HepG2 (cell line): ENCODE data around the gene USP19. TPM values are rescaled to one million over a fixed set of nuclear protein-coding genes. Genes with fewer than 3 reads are reported as not detected.

Experiments
- CAMTA2 ChIP-seq: sonication (generic); formaldehyde crosslinking; IDR thresholded peaks from 2 replicates; pipeline ENCODE4 v1.4.0; 2020; ENCODE audit warnings: mild to moderate bottlenecking, missing genetic modification reagents, borderline replicate concordance
- MED1 ChIP-seq: sonication (generic); formaldehyde crosslinking; IDR thresholded peaks from 2 replicates; pipeline ENCODE4 v1.4.0; 2020; ENCODE audit warnings: missing genetic modification reagents
- MIER3 ChIP-seq: IDR thresholded peaks from 2 replicates; pipeline ENCODE4 v1.6.1; 2016; ENCODE audit warnings: missing compliant biosample characterization, borderline replicate concordance
- MTA3 ChIP-seq: sonication (generic); formaldehyde crosslinking; IDR thresholded peaks from 2 replicates; pipeline ENCODE4 v1.4.0; 2020; ENCODE audit warnings: missing genetic modification reagents
- POLR2AphosphoS5 ChIP-seq: IDR thresholded peaks from 2 replicates; pipeline ENCODE4 v1.6.1; 2012; ENCODE audit warnings: low read depth, low read length
- SMAD1 ChIP-seq: sonication (generic); formaldehyde crosslinking; IDR thresholded peaks from 2 replicates; pipeline ENCODE4 v1.4.0; 2020; ENCODE audit warnings: missing genetic modification reagents, low read depth, mild to moderate bottlenecking, borderline replicate concordance
- ZBTB7B ChIP-seq: sonication (generic); formaldehyde crosslinking; IDR thresholded peaks from 2 replicates; pipeline ENCODE4 v1.4.0; 2020; ENCODE audit warnings: missing genetic modification reagents
- ZNF558 ChIP-seq: sonication (generic); formaldehyde crosslinking; IDR thresholded peaks from 2 replicates; pipeline ENCODE4 v1.9.0; 2022; ENCODE audit warnings: mild to moderate bottlenecking, missing genetic modification reagents, borderline replicate concordance
- ZNF570 ChIP-seq: sonication (generic); formaldehyde crosslinking; IDR thresholded peaks from 2 replicates; pipeline ENCODE4 v1.4.0; 2020; ENCODE audit warnings: mild to moderate bottlenecking, missing genetic modification reagents, borderline replicate concordance
- ZNF768 ChIP-seq: sonication (generic); formaldehyde crosslinking; IDR thresholded peaks from 2 replicates; pipeline ENCODE4 v1.4.0; 2020; ENCODE audit warnings: missing genetic modification reagents
- ZNF781 ChIP-seq: sonication (generic); formaldehyde crosslinking; IDR thresholded peaks from 2 replicates; pipeline ENCODE4 v1.5.1; 2020; ENCODE audit warnings: borderline replicate concordance, mild to moderate bottlenecking, missing genetic modification reagents; ENCODE audit errors: not compliant biosample characterization
- polyA plus RNA-seq, 8 experiments: library from polyadenylated mRNA; depleted of rRNA in 3 of 8; stranded (reverse) in 7 of 8; unstranded in 1 of 8; fragments of >200 nt; fragmentation: Illumina TruSeq in 4 of 8; extraction: Trizol in 4 of 8; gene quantifications; 2 replicates each; pipeline versions ENCODE4 v1.2.1 to v1.2.3, GENCODE V29; 2011 to 2016; ENCODE audit warnings: low read depth in 4 of 8, missing spikeins in 1 of 8, mixed read lengths in 1 of 8; ENCODE audit not compliant: insufficient read depth in 1 of 8
- total RNA-seq, 5 experiments: library from RNA; depleted of rRNA; stranded (reverse); fragments of >200 nt; fragmentation: Illumina TruSeq; extraction: Trizol; gene quantifications; 2 replicates each; pipeline ENCODE4 v1.2.3, GENCODE V29; 2016; ENCODE audit warnings: low read depth in 1 of 5
- TF ChIP-seq, protein P1 (sequence below): sonication (generic); formaldehyde crosslinking; IDR thresholded peaks from 2 replicates; pipeline ENCODE4 v1.5.0; 2020; ENCODE audit warnings: mild to moderate bottlenecking, missing genetic modification reagents
- TF ChIP-seq, protein P2 (sequence below): sonication (generic); formaldehyde crosslinking; IDR thresholded peaks from 2 replicates; pipeline ENCODE4 v1.4.0; 2020; ENCODE audit warnings: mild to moderate bottlenecking, low read depth, missing genetic modification reagents
- TF ChIP-seq, protein P3 (sequence below): IDR thresholded peaks from 2 replicates; pipeline ENCODE4 v1.6.1; 2016; ENCODE audit warnings: missing biosample characterization, missing genetic modification reagents, low read depth
- TF ChIP-seq, protein P4 (sequence below), 2 experiments: sonication (generic) in 1 of 2; formaldehyde crosslinking in 1 of 2; IDR thresholded peaks; 2 replicates each; pipeline versions ENCODE4 v1.6.1 to v1.9.0; 2014 to 2022; ENCODE audit warnings: antibody characterized with exemption in 1 of 2, borderline replicate concordance in 1 of 2, inconsistent platforms in 1 of 2, low read depth in 1 of 2, missing genetic modification reagents in 1 of 2

USP19 gene
- total and polyA plus RNA-seq, 2 of the 13 experiments (the other 11 are each of a cell fraction or from before 2014, with no cell fraction given), result 28.3 to 31.7 TPM

DNA sequence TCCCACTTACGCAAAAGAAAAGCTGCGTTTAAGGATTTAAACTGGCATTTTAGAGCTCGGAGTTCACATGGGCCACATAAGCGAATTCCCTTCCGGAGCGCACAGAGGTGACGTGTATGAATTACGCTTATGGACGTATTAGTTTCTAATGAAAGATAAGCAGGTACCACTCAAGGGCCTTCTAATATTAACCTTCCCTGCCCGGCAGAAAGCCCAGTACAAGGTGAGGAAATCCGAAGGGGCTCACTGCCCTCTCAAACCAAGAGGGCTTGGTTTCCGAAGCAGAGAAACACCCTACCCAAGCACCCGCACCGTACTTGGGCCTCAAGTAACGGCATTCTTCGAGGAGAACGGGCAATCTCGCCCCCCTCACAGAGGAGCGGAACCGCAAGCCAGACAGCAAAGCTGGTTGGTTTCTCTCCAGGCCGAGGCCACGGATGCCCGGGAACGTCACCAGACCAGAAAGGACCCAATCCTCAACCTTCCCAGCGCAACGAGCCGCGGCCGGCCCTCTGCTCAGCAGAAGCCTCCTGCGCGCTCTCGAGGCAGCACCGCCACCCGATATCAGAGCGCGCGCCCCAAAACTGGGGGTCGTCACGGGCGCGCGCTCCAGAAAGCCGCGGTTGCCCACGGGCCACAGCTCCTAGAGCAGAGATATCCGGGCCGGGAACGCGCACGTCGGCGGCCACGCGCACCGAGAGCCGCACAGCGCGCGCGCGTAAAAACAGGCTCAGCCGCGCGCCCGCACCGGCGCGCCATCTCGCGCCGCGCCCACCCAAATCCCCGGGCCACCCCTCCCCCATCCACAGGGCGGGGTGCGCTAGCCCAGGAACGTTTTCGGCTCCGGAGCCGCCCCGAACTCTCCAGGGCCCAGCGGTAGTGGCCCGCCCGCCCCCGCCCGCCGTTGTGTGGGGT is 27.4 kb downstream of the USP19 start (continued):
- TF ChIP-seq, protein P1, sequence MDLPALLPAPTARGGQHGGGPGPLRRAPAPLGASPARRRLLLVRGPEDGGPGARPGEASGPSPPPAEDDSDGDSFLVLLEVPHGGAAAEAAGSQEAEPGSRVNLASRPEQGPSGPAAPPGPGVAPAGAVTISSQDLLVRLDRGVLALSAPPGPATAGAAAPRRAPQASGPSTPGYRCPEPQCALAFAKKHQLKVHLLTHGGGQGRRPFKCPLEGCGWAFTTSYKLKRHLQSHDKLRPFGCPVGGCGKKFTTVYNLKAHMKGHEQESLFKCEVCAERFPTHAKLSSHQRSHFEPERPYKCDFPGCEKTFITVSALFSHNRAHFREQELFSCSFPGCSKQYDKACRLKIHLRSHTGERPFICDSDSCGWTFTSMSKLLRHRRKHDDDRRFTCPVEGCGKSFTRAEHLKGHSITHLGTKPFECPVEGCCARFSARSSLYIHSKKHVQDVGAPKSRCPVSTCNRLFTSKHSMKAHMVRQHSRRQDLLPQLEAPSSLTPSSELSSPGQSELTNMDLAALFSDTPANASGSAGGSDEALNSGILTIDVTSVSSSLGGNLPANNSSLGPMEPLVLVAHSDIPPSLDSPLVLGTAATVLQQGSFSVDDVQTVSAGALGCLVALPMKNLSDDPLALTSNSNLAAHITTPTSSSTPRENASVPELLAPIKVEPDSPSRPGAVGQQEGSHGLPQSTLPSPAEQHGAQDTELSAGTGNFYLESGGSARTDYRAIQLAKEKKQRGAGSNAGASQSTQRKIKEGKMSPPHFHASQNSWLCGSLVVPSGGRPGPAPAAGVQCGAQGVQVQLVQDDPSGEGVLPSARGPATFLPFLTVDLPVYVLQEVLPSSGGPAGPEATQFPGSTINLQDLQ, result peak; percentile 45; the same call in 1 of the 2 replicates
- TF ChIP-seq ZNF558 (0 out of 2 replicates have a peak, but pooled peaks have one; percentile 22), MIER3 (CRISPR knock-in tag) (no peak), SMAD1 (CRISPR knock-in tag) (no peak; the same call in 1 of the 2 replicates), ZNF781 (CRISPR knock-in tag) (peak; percentile 55), MED1 (no peak), CAMTA2 (CRISPR knock-in tag) (no peak), MTA3 (CRISPR knock-in tag) (no peak), ZNF768 (peak; percentile 23; the same call in 1 of the 2 replicates), POLR2AphosphoS5 (peak; percentile 42; the same call in 1 of the 2 replicates), ZBTB7B (CRISPR knock-in tag) (peak; percentile 26), ZNF570 (no peak)
- TF ChIP-seq, protein P2, sequence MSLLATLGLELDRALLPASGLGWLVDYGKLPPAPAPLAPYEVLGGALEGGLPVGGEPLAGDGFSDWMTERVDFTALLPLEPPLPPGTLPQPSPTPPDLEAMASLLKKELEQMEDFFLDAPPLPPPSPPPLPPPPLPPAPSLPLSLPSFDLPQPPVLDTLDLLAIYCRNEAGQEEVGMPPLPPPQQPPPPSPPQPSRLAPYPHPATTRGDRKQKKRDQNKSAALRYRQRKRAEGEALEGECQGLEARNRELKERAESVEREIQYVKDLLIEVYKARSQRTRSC (CRISPR knock-in tag), result peak; percentile 32; the same call in 1 of the 2 replicates
- TF ChIP-seq, protein P3, sequence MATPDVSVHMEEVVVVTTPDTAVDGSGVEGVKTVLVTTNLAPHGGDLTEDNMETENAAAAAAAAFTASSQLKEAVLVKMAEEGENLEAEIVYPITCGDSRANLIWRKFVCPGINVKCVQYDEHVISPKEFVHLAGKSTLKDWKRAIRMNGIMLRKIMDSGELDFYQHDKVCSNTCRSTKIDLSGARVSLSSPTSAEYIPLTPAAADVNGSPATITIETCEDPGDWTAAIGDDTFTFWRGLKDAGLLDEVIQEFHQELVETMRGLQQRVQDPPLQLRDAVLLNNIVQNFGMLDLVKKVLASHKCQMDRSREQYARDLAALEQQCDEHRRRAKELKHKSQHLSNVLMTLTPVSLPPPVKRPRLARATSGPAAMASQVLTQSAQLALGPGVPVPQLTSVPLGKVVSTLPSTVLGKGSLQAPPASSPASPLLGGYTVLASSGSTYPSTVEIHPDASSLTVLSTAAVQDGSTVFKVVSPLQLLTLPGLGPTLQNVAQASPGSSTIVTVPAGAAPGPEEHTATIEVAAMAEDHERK (CRISPR knock-in tag), result peak; percentile 69
- TF ChIP-seq, protein P4, sequence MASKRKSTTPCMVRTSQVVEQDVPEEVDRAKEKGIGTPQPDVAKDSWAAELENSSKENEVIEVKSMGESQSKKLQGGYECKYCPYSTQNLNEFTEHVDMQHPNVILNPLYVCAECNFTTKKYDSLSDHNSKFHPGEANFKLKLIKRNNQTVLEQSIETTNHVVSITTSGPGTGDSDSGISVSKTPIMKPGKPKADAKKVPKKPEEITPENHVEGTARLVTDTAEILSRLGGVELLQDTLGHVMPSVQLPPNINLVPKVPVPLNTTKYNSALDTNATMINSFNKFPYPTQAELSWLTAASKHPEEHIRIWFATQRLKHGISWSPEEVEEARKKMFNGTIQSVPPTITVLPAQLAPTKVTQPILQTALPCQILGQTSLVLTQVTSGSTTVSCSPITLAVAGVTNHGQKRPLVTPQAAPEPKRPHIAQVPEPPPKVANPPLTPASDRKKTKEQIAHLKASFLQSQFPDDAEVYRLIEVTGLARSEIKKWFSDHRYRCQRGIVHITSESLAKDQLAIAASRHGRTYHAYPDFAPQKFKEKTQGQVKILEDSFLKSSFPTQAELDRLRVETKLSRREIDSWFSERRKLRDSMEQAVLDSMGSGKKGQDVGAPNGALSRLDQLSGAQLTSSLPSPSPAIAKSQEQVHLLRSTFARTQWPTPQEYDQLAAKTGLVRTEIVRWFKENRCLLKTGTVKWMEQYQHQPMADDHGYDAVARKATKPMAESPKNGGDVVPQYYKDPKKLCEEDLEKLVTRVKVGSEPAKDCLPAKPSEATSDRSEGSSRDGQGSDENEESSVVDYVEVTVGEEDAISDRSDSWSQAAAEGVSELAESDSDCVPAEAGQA (IDR thresholded peaks at IDR 0.05; ENCODE audit: low read depth), result no peak
- TF ChIP-seq, protein P4 (CRISPR knock-in tag; IDR thresholded peaks at IDR 0.05; ENCODE audit: borderline replicate concordance), result peak; percentile 30; the same call in 1 of the 2 replicates
